Measurements from ENCODE around the gene C16orf74. TPM values are rescaled to one million over a fixed set of nuclear protein-coding genes. Genes with fewer than 3 reads are reported as not detected.
A peak's percentile ranks its signal among the peaks of the same experiment; 100 is the strongest.

C16orf74 gene
- total RNA-seq, 1 donor from 2014 or later, result 0.64 TPM

DNA sequence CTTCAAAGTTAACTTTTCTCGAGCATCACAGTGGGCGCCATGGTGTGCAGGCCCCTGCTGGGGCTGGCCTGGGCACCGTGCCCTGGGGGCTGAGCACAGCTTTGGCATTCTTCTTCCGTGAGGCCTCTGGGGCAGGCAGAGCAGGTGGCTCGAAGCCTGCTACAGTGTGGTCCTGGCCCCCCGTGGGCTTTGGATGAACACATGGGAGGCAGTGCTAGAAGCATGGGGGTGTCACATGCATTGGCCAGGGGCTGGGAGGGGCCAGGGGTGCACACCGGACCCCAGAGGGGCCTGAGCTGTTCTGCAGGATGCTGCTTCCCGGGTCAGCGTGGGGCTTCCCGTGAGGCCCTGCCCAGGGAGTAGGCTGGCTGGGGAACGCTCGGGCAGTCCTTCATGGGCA, 12.1 kb upstream of the C16orf74 start:
- no peak for DNase-seq (ENCODE audit: low spot score)
- Mint-ChIP-seq H3K9me3 (ENCODE audit: unreplicated experiment) (no peaks in the 10 kb centered on the region), H3K27me3 (ENCODE audit: unreplicated experiment) (no peaks in the 10 kb centered on the region), H3K4me1 (ENCODE audit: unreplicated experiment) (peaks cover 9% of the 10 kb centered on the region), H3K27ac (ENCODE audit: unreplicated experiment) (no peak overlapping the region), H3K4me3 (ENCODE audit: unreplicated experiment) (no peak overlapping the region), H3K36me3 (ENCODE audit: low read depth, unreplicated experiment) (no peaks in the 10 kb centered on the region)
- TF ChIP-seq, protein P1, sequence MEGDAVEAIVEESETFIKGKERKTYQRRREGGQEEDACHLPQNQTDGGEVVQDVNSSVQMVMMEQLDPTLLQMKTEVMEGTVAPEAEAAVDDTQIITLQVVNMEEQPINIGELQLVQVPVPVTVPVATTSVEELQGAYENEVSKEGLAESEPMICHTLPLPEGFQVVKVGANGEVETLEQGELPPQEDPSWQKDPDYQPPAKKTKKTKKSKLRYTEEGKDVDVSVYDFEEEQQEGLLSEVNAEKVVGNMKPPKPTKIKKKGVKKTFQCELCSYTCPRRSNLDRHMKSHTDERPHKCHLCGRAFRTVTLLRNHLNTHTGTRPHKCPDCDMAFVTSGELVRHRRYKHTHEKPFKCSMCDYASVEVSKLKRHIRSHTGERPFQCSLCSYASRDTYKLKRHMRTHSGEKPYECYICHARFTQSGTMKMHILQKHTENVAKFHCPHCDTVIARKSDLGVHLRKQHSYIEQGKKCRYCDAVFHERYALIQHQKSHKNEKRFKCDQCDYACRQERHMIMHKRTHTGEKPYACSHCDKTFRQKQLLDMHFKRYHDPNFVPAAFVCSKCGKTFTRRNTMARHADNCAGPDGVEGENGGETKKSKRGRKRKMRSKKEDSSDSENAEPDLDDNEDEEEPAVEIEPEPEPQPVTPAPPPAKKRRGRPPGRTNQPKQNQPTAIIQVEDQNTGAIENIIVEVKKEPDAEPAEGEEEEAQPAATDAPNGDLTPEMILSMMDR (IDR thresholded peaks at IDR 0.05; ENCODE audit: unreplicated experiment), result no peak

DNA sequence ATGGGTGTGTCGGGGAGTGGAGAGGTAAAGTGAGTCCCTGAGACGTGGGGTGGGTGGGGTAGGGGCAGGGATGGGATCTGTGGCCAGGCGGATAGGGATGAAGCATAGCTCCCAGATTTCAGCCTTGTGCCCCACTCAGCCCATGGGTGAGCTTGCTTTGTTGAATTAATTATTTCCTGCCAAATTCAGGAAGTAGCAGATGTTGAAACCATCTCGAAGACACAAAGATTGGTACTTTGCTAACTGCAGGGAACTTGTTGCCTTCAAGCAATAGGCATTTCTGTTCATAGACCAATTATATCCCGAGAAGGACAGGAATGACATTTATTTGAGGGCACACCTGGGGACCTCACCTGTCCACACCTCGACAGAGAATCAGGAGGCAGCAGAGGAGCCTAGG, 11.0 kb upstream of the C16orf74 start:
- H3K36me3 Mint-ChIP-seq (ENCODE audit: low read depth, unreplicated experiment), result no peaks in the 10 kb centered on the region
- no peaks in the 10 kb centered on the region for H3K27me3 Mint-ChIP-seq (ENCODE audit: unreplicated experiment)
- H3K27ac Mint-ChIP-seq (ENCODE audit: unreplicated experiment), result no peak overlapping the region
- no peaks in the 10 kb centered on the region for H3K9me3 Mint-ChIP-seq (ENCODE audit: unreplicated experiment)
- TF ChIP-seq, protein P1 (IDR thresholded peaks at IDR 0.05; ENCODE audit: unreplicated experiment), result no peak
- no peak overlapping the region for H3K4me3 Mint-ChIP-seq (ENCODE audit: unreplicated experiment)
- peaks cover 9% of the 10 kb centered on the region for H3K4me1 Mint-ChIP-seq (ENCODE audit: unreplicated experiment)
- DNase-seq (ENCODE audit: low spot score), result no peak

DNA sequence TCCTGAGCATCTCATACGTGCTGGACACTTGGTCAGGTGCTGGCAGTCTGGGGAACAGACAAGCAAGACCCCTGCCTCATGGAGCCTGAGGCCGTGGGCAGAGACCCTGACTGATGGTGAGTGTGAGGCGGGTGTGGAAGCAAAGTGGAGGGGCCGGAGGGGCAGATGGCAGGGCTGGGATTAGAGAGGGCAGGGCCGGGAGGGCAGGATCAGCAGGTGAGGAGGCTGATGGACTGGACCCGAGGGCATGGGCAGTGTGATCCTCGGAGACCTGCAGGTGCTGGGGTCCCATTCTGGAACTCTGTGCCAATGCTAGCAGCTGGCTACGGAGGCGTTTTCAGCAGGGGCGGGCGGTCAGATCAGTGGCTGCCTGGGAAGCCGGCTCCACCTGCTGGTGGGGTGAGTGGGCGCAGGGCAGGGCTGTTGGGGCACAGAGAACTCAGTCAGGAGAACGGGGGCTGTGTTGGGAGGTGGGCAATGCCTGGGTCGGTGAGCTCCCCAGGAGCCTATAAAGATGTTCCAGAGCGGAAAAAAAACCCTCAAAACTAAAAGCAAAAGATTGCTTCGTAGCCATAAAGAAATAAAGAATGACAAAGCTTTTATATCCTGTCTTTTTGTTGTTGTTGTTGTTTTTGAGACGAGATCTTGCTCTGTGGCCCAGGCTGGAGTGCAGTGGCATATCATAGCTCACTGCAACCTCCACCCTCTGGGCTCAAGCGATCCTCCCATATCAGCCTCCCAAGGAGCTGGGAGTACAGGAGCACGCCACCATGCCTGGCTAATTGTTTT, 8.9 kb upstream of the C16orf74 start:
- Mint-ChIP-seq H3K27me3 (ENCODE audit: unreplicated experiment) (peaks cover 4% of the 10 kb centered on the region), H3K27ac (ENCODE audit: unreplicated experiment) (no peak overlapping the region), H3K9me3 (ENCODE audit: unreplicated experiment) (no peaks in the 10 kb centered on the region), H3K4me3 (ENCODE audit: unreplicated experiment) (no peak overlapping the region), H3K4me1 (ENCODE audit: unreplicated experiment) (peaks cover 9% of the 10 kb centered on the region), H3K36me3 (ENCODE audit: low read depth, unreplicated experiment) (no peaks in the 10 kb centered on the region)
- DNase-seq (ENCODE audit: low spot score), result peak; percentile 33
- TF ChIP-seq, protein P1 (IDR thresholded peaks at IDR 0.05; ENCODE audit: unreplicated experiment), result peak; percentile 51

DNA sequence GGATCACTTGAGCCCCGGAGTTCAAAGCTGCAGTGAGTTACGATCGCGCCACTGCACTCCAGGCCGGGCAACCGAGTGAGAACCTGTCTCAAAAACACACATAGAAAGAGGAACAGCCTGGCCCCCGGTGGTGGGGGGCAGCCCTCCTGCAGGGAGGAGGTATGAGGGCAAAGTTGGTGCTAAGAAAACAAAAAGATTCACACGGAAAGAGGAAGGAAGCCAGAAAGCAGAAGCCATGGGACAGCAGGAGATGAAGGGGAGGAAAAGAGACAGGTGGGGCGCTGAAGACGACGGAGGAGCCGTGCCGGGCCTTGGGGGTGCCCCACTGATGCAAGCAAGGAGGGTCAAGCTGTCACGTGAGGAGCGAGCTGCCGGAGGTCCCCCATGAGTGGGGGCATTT, 8.2 kb upstream of the C16orf74 start:
- no peak overlapping the region for H3K4me3 Mint-ChIP-seq (ENCODE audit: unreplicated experiment)

DNA sequence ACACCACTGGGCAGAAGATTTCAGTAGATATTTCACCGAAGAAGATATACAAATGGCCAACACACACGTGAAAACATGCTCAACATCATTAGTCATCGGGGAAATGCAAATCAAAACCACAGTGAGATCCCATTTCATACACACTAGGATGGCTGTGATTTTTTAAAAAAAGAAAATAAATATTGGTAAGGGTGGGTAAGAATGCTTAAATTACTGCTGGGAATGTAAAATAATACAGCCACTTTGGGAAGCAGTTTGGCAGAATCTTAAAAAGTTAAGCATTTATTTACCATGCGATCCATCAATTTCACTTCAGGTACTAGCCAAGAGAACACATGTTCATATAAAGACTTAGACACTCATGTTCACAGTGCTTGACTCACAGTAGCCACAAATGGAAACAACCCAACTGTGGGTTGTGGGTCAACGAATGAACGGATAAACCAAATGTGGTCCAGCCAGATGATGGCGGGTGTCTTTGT, 6.5 kb upstream of the C16orf74 start:
- H3K4me1 Mint-ChIP-seq (ENCODE audit: unreplicated experiment), result peaks cover 20% of the 10 kb centered on the region
- H3K36me3 Mint-ChIP-seq (ENCODE audit: low read depth, unreplicated experiment), result no peaks in the 10 kb centered on the region
- H3K27ac Mint-ChIP-seq (ENCODE audit: unreplicated experiment), result no peak overlapping the region
- H3K9me3 Mint-ChIP-seq (ENCODE audit: unreplicated experiment), result no peaks in the 10 kb centered on the region
- H3K27me3 Mint-ChIP-seq (ENCODE audit: unreplicated experiment), result peaks cover 5% of the 10 kb centered on the region
- no peak for DNase-seq (ENCODE audit: low spot score)
- H3K4me3 Mint-ChIP-seq (ENCODE audit: unreplicated experiment), result no peak overlapping the region
- TF ChIP-seq, protein P1 (IDR thresholded peaks at IDR 0.05; ENCODE audit: unreplicated experiment), result no peak

More for the DNA sequence above, 8.2 kb upstream of the C16orf74 start:
- peaks cover 13% of the 10 kb centered on the region for H3K4me1 Mint-ChIP-seq (ENCODE audit: unreplicated experiment)
- no peak for DNase-seq (ENCODE audit: low spot score)
- H3K27ac Mint-ChIP-seq (ENCODE audit: unreplicated experiment), result no peak overlapping the region
- H3K9me3 Mint-ChIP-seq (ENCODE audit: unreplicated experiment), result no peaks in the 10 kb centered on the region
- H3K27me3 Mint-ChIP-seq (ENCODE audit: unreplicated experiment), result peaks cover 4% of the 10 kb centered on the region
- no peaks in the 10 kb centered on the region for H3K36me3 Mint-ChIP-seq (ENCODE audit: low read depth, unreplicated experiment)
- TF ChIP-seq, protein P1 (IDR thresholded peaks at IDR 0.05; ENCODE audit: unreplicated experiment), result no peak

All from endothelial cell (in vitro differentiated cells).